Neural progenitor cell (in vitro differentiated cells): ENCODE results near the gene UBFD1. TPM values are rescaled to one million over a fixed set of nuclear protein-coding genes. Genes with fewer than 3 reads are reported as not detected.

ENCODE experiments used
- DNase-seq: peaks from one replicate; pipeline ENCODE4 v3.0.0-alpha.2; 2016; ENCODE audit warnings: low spot score
- H2AFZ ChIP-seq: fragments of 200-600 bp; sonication (generic); replicated peaks from 2 replicates; pipeline ENCODE4 v1.6.1; 2016; ENCODE audit warnings: antibody characterized with exemption
- H3F3A ChIP-seq: fragments of 200-600 bp; sonication (generic); 2 replicates; pipeline ENCODE4 v1.6.1; 2016; ENCODE audit warnings: antibody characterized with exemption, low read depth
- H3K27ac ChIP-seq: fragments of 200-600 bp; sonication (generic); 2 replicates; pipeline ENCODE4 v1.5.1; 2016; ENCODE audit warnings: mild to moderate bottlenecking
- H3K27me3 ChIP-seq: fragments of 200-600 bp; sonication (generic); 2 replicates; pipeline ENCODE4 v1.6.1; 2016; ENCODE audit warnings: mild to moderate bottlenecking, moderate library complexity
- H3K36me3 ChIP-seq: fragments of 200-600 bp; sonication (generic); 2 replicates; pipeline ENCODE4 v1.5.1; 2016
- H3K4me1 ChIP-seq: fragments of 200-600 bp; sonication (generic); 2 replicates; pipeline ENCODE4 v1.6.1; 2016; ENCODE audit warnings: mixed run types
- H3K4me2 ChIP-seq: fragments of 200-600 bp; sonication (generic); 2 replicates; pipeline ENCODE4 v1.6.1; 2016
- H3K4me3 ChIP-seq: fragments of 200-600 bp; sonication (generic); 2 replicates; pipeline ENCODE4 v1.5.1; 2016
- H3K79me2 ChIP-seq: fragments of 200-600 bp; sonication (generic); 2 replicates; pipeline ENCODE4 v1.6.1; 2016; ENCODE audit warnings: low read depth
- H3K9ac ChIP-seq: fragments of 200-600 bp; sonication (generic); 2 replicates; pipeline ENCODE4 v1.6.1; 2016
- H3K9me3 ChIP-seq: fragments of 200-600 bp; sonication (generic); 2 replicates; pipeline ENCODE4 v1.5.1; 2016; ENCODE audit warnings: low read depth
- H4K20me1 ChIP-seq: fragments of 200-600 bp; sonication (generic); 2 replicates; pipeline ENCODE4 v1.6.1; 2016; ENCODE audit warnings: low read depth
- H3K27ac Mint-ChIP-seq: 3 replicates; pipeline ENCODE4 v1.8.0; 2021; ENCODE audit warnings: mixed read lengths
- H3K27me3 Mint-ChIP-seq: 2 replicates; pipeline ENCODE4 v1.8.0; 2022; ENCODE audit warnings: low read depth, mild to moderate bottlenecking, inconsistent platforms, moderate library complexity, mixed read lengths; ENCODE audit not compliant: insufficient read depth
- H3K36me3 Mint-ChIP-seq: 3 replicates; pipeline ENCODE4 v1.8.0; 2021; ENCODE audit warnings: mixed read lengths
- H3K4me1 Mint-ChIP-seq: 3 replicates; pipeline ENCODE4 v1.8.0; 2021; ENCODE audit warnings: mixed read lengths
- H3K4me3 Mint-ChIP-seq: 3 replicates; pipeline ENCODE4 v1.8.0; 2021; ENCODE audit warnings: mild to moderate bottlenecking, moderate library complexity, mixed read lengths
- H3K9me3 Mint-ChIP-seq: 3 replicates; pipeline ENCODE4 v1.8.0; 2020; ENCODE audit warnings: mixed read lengths
- CTCF ChIP-seq: fragments of 200-600 bp; sonication (generic); IDR thresholded peaks from 2 replicates; pipeline ENCODE4 v1.5.1; 2017; ENCODE audit warnings: antibody characterized with exemption, mild to moderate bottlenecking
- EZH2 ChIP-seq: fragments of 200-600 bp; sonication (generic); IDR thresholded peaks from 2 replicates; pipeline ENCODE4 v1.6.1; 2017; ENCODE audit warnings: antibody characterized with exemption, mild to moderate bottlenecking, moderate library complexity
- EZH2phosphoT487 ChIP-seq: fragments of 200-600 bp; sonication (generic); IDR thresholded peaks from 2 replicates; pipeline ENCODE4 v1.6.1; 2017; ENCODE audit warnings: antibody characterized with exemption
- total RNA-seq: library from RNA; depleted of rRNA; stranded (reverse); fragments of >200 nt; gene quantifications from 2 replicates; pipeline ENCODE4 v1.2.3, GENCODE V29; 2015; ENCODE audit warnings: low replicate concordance

Gene UBFD1
- total RNA-seq, 1 donor from 2014 or later: 64.9 TPM

GRCh38 chr16:23544436-23544835 lies 13.1 kb upstream of the UBFD1 start:
- no peaks in the 10 kb centered on the region for H3F3A ChIP-seq
- no peak overlapping the region for H2AFZ ChIP-seq
- Mint-ChIP-seq H3K4me1 (no peaks in the 10 kb centered on the region), H3K27ac (no peak overlapping the region), H3K4me3 (no peak overlapping the region), H3K27me3 (no peaks in the 10 kb centered on the region), H3K9me3 (no peaks in the 10 kb centered on the region), H3K36me3 (peaks cover 6% of the 10 kb centered on the region)
- H3K27ac ChIP-seq: no peak overlapping the region
- H3K4me1 ChIP-seq: no peaks in the 10 kb centered on the region
- H4K20me1 ChIP-seq: no peaks in the 10 kb centered on the region
- no peak for DNase-seq
- H3K4me2 ChIP-seq: no peak overlapping the region
- no peaks in the 10 kb centered on the region for H3K36me3 ChIP-seq
- H3K9me3 ChIP-seq: no peaks in the 10 kb centered on the region
- H3K79me2 ChIP-seq: no peaks in the 10 kb centered on the region
- TF ChIP-seq EZH2phosphoT487: no peak
- TF ChIP-seq EZH2: no peak
- TF ChIP-seq CTCF: no peak
- no peaks in the 10 kb centered on the region for H3K27me3 ChIP-seq
- H3K4me3 ChIP-seq: no peak overlapping the region
- no peak overlapping the region for H3K9ac ChIP-seq

- no peak overlapping the region for H2AFZ ChIP-seq
- H3K36me3 Mint-ChIP-seq: peaks cover 14% of the 10 kb centered on the region
Observed at GRCh38 chr16:23549938-23550337, 7.6 kb upstream of the UBFD1 start.

GRCh38 chr16:23552161-23552560 lies 5.4 kb upstream of the UBFD1 start:
- peaks cover 6% of the 10 kb centered on the region for H3K4me1 Mint-ChIP-seq
- TF ChIP-seq EZH2: no peak
- TF ChIP-seq CTCF: no peak
- TF ChIP-seq EZH2phosphoT487: no peak
- H3K9me3 Mint-ChIP-seq: no peaks in the 10 kb centered on the region
- Histone ChIP-seq H3K9ac (no peak overlapping the region), H3K27ac (no peak overlapping the region), H3F3A (peaks cover 7% of the 10 kb centered on the region), H3K79me2 (peaks cover 31% of the 10 kb centered on the region), H4K20me1 (peaks cover 4% of the 10 kb centered on the region), H3K9me3 (no peaks in the 10 kb centered on the region), H3K36me3 (no peaks in the 10 kb centered on the region), H3K4me1 (no peaks in the 10 kb centered on the region), H2AFZ (no peak overlapping the region), H3K4me2 (no peak overlapping the region), H3K4me3 (no peak overlapping the region), H3K27me3 (no peaks in the 10 kb centered on the region)
- H3K36me3 Mint-ChIP-seq: peaks cover 12% of the 10 kb centered on the region
- H3K27ac Mint-ChIP-seq: no peak overlapping the region
- H3K4me3 Mint-ChIP-seq: no peak overlapping the region
- no peak for DNase-seq
- peaks cover 2% of the 10 kb centered on the region for H3K27me3 Mint-ChIP-seq

More at GRCh38 chr16:23549938-23550337, 7.6 kb upstream of the UBFD1 start:
- H3K9ac ChIP-seq: no peak overlapping the region
- no peaks in the 10 kb centered on the region for H3K9me3 Mint-ChIP-seq
- no peak overlapping the region for H3K4me3 Mint-ChIP-seq
- no peaks in the 10 kb centered on the region for H3K36me3 ChIP-seq
- H3K79me2 ChIP-seq: peaks cover 11% of the 10 kb centered on the region
- H3K9me3 ChIP-seq: no peaks in the 10 kb centered on the region
- H3K4me1 ChIP-seq: no peaks in the 10 kb centered on the region
- H3K4me3 ChIP-seq: no peak overlapping the region
- no peak overlapping the region for H3K4me2 ChIP-seq
- TF ChIP-seq EZH2phosphoT487: no peak
- TF ChIP-seq EZH2: no peak
- no peak for TF ChIP-seq CTCF
- no peaks in the 10 kb centered on the region for H3F3A ChIP-seq
- peaks cover 4% of the 10 kb centered on the region for H4K20me1 ChIP-seq
- H3K27ac Mint-ChIP-seq: no peak overlapping the region
- DNase-seq: no peak
- no peaks in the 10 kb centered on the region for H3K27me3 ChIP-seq
- H3K4me1 Mint-ChIP-seq: no peaks in the 10 kb centered on the region
- no peaks in the 10 kb centered on the region for H3K27me3 Mint-ChIP-seq
- no peak overlapping the region for H3K27ac ChIP-seq
